OCI-LY3 (cell line): Measurements from ENCODE around the gene TENT5C.

Source experiments
- EZH2phosphoT487 ChIP-seq: fragments of 200-600 bp; shearing (Covaris generic); IDR thresholded peaks from 2 replicates; pipeline ENCODE4 v1.6.1; 2018; ENCODE audit warnings: antibody characterized with exemption, mixed run types, low read depth
- TF ChIP-seq, protein P1 (sequence below): fragments of 200-600, 300-600 bp; sonication (generic); IDR thresholded peaks from 2 replicates; pipeline ENCODE4 v1.5.1; 2014; ENCODE audit warnings: antibody characterized with exemption, low read length, low read depth

DNA sequence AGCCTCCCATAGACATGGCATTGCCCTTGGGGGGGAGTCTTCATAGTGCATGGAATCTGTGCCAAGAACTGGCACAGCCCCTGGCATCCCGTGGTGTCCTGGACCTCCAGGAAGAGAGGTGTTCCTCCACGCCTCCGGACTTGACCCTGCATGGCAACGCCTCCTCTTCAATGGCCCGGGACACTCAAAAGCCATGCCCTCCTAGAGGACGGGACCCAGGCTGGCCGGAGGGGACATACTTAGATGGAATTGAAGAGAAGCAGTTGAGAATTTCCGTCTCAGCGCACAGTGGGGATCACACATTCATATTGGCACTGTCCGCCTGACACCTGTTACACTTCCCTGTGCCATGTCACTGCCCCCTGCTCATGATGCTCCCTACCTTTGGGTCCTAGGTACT lies 38.4 kb upstream of the TENT5C start:
- TF ChIP-seq, protein P1, sequence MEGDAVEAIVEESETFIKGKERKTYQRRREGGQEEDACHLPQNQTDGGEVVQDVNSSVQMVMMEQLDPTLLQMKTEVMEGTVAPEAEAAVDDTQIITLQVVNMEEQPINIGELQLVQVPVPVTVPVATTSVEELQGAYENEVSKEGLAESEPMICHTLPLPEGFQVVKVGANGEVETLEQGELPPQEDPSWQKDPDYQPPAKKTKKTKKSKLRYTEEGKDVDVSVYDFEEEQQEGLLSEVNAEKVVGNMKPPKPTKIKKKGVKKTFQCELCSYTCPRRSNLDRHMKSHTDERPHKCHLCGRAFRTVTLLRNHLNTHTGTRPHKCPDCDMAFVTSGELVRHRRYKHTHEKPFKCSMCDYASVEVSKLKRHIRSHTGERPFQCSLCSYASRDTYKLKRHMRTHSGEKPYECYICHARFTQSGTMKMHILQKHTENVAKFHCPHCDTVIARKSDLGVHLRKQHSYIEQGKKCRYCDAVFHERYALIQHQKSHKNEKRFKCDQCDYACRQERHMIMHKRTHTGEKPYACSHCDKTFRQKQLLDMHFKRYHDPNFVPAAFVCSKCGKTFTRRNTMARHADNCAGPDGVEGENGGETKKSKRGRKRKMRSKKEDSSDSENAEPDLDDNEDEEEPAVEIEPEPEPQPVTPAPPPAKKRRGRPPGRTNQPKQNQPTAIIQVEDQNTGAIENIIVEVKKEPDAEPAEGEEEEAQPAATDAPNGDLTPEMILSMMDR: no peak
- no peak for TF ChIP-seq EZH2phosphoT487
